ENCODE results near the gene RNU6-8. TPM values are rescaled to one million over a fixed set of nuclear protein-coding genes. Genes with fewer than 3 reads are reported as not detected.

RNU6-8 gene
- total and polyA plus RNA-seq, 10 of the 15 experiments (the other 5 are each of a cell fraction or from before 2014, with no cell fraction given) = not detected

GRCh38 chr14:32171469-32171868, 31.6 kb downstream of the RNU6-8 start:
- Histone ChIP-seq H3K9me3 (replicated peaks; ENCODE audit: control insufficient read depth, insufficient read depth, low read length) (no peaks in the 10 kb centered on the region), H3K36me3 (ENCODE audit: control insufficient read depth in 2 of 2, insufficient read depth in 2 of 2, low read length in 1 of 2) (no peaks in the 10 kb centered on the region), H3K9ac (ENCODE audit: control insufficient read depth, insufficient read depth, low read length) (no peak overlapping the region), H3K27me3 (replicated peaks in 1 of 2; ENCODE audit: control insufficient read depth in 2 of 2, insufficient read depth in 2 of 2, low read length in 1 of 2) (no peaks in the 10 kb centered on the region), H3K27ac (ENCODE audit: control insufficient read depth, insufficient read depth) (no peak overlapping the region), H2AFZ (ENCODE audit: control insufficient read depth, low read depth, low read length) (no peak overlapping the region), H3K79me2 (ENCODE audit: control insufficient read depth, insufficient read depth, low read length) (no peaks in the 10 kb centered on the region), H3K4me1 (ENCODE audit: control insufficient read depth, insufficient read depth, low read length) (no peaks in the 10 kb centered on the region), H3K4me2 (ENCODE audit: control insufficient read depth, insufficient read depth) (no peak overlapping the region), H4K20me1 (ENCODE audit: control insufficient read depth, insufficient read depth) (no peaks in the 10 kb centered on the region), H3K4me3 (no peak overlapping the region)
- in situ Hi-C loops (cut with MboI) (no loop called here), intact Hi-C loops (cut with micrococcal nuclease; ENCODE audit: unreplicated experiment) (no loop called here)
- TF ChIP-seq ZNF207 (IDR thresholded peaks at IDR 0.05; ENCODE audit: borderline replicate concordance) = no peak
- TF ChIP-seq ZNF687 (IDR thresholded peaks at IDR 0.05) = no peak
- TF ChIP-seq CREB1 (IDR thresholded peaks at IDR 0.05; ENCODE audit: low read depth) = no peak
- TF ChIP-seq SREBF2 (IDR thresholded peaks at IDR 0.05; ENCODE audit: low read length) = no peak
- no peak for TF ChIP-seq FOXM1 (IDR thresholded peaks at IDR 0.05; ENCODE audit: low read depth, low read length)
- no peak for TF ChIP-seq CEBPB (IDR thresholded peaks at IDR 0.05; ENCODE audit: borderline replicate concordance in 1 of 2, low read depth in 2 of 2, low read length in 2 of 2)
- TF ChIP-seq SUZ12 (IDR thresholded peaks at IDR 0.05; ENCODE audit: unreplicated experiment) = no peak
- no peak for TF ChIP-seq ESRRA (IDR thresholded peaks at IDR 0.05; ENCODE audit: low read length)
- no peak for TF ChIP-seq CBX5 (IDR thresholded peaks at IDR 0.05; ENCODE audit: low read depth)
- no peak for TF ChIP-seq MEF2A (IDR thresholded peaks at IDR 0.05; ENCODE audit: insufficient read depth, low read depth, low read length)
- TF ChIP-seq, protein P1, sequence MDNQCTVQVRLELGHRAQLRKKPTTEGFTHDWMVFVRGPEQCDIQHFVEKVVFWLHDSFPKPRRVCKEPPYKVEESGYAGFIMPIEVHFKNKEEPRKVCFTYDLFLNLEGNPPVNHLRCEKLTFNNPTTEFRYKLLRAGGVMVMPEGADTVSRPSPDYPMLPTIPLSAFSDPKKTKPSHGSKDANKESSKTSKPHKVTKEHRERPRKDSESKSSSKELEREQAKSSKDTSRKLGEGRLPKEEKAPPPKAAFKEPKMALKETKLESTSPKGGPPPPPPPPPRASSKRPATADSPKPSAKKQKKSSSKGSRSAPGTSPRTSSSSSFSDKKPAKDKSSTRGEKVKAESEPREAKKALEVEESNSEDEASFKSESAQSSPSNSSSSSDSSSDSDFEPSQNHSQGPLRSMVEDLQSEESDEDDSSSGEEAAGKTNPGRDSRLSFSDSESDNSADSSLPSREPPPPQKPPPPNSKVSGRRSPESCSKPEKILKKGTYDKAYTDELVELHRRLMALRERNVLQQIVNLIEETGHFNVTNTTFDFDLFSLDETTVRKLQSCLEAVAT (IDR thresholded peaks at IDR 0.05) = no peak
- TF ChIP-seq SPI1 (IDR thresholded peaks at IDR 0.05; ENCODE audit: borderline replicate concordance, insufficient read depth, low read depth, low read length) = no peak
- TF ChIP-seq EP300 (IDR thresholded peaks at IDR 0.05; ENCODE audit: borderline replicate concordance in 1 of 2, control insufficient read depth in 1 of 2, low read depth in 2 of 2, low read length in 2 of 2) = no peak
- TF ChIP-seq BRCA1 (IDR thresholded peaks at IDR 0.05; ENCODE audit: low read depth, low read length) = no peak
- WGBS (ENCODE audit: insufficient coverage, insufficient replicate concordance, low lambda C conversion rate, missing lambda C conversion rate) = 95% methylated on average over 5 of the region's 5 CpGs
- ChIA-PET RAD21 (ENCODE audit: unreplicated experiment) (no interaction called here), SMC1A (ENCODE audit: uncharacterized antibody, unreplicated experiment) (no interaction called here), POLR2A (no interaction called here), CTCF (interaction anchor here (0.7 kb wide), 1 partner anchor 12 kb away, joined by 3 read pairs; no protein-coding TSS in a partner anchor)
- no peak for DNase-seq (ENCODE audit: low read depth, low spot score)
- no peak for FAIRE-seq
- ATAC-seq = no peak
- BruUV-seq (replicated peaks) = no TSS peak

All from GM12878 (cell line).